GM18873 (cell line): ENCODE results near the gene CTSO.
"Not testable (repeated sequence)": the region's sequence is repeated elsewhere in the genome, so short reads cannot be mapped to it uniquely, and the experiment has no call there.

Experiments used
- ATAC-seq: cut with Tn5 transposase; IDR thresholded peaks from one replicate; pipeline ENCODE4 v1.9.1; 2021; ENCODE audit warnings: mild to moderate bottlenecking, moderate library complexity, moderate number of reproducible peaks; ENCODE audit not compliant: unreplicated experiment, low FRiP score

CTSO gene

GRCh38 chr4:155959417-155959816 is 5.8 kb upstream of the CTSO start:
- no peak for ATAC-seq

GRCh38 chr4:155956461-155956860 is 2.8 kb upstream of the CTSO start:
- no peak for ATAC-seq

- ATAC-seq: no peak
Measured at GRCh38 chr4:155954939-155955338, 1.3 kb upstream of the CTSO start.

GRCh38 chr4:155954118-155954685 is 536 bp upstream of the CTSO start:
- ATAC-seq: no peak

- no peak for ATAC-seq
Measured at GRCh38 chr4:155952501-155952901, 1.2 kb downstream of the CTSO start.

GRCh38 chr4:155950461-155950860 is 3.2 kb downstream of the CTSO start:
- ATAC-seq: no peak

GRCh38 chr4:155948541-155948940 is 5.1 kb downstream of the CTSO start:
- ATAC-seq: no peak

GRCh38 chr4:155946486-155946885 is 7.2 kb downstream of the CTSO start:
- no peak for ATAC-seq

GRCh38 chr4:155944516-155944915 is 9.2 kb downstream of the CTSO start:
- ATAC-seq: no peak

GRCh38 chr4:155943605-155944291 is 9.9 kb downstream of the CTSO start:
- no peak for ATAC-seq

- no peak for ATAC-seq
Measured at GRCh38 chr4:155941820-155942219, 11.8 kb downstream of the CTSO start.

- ATAC-seq: no peak
Measured at GRCh38 chr4:155941085-155941790, 12.4 kb downstream of the CTSO start.

- no peak for ATAC-seq
Measured at GRCh38 chr4:155935389-155935986, 18.2 kb downstream of the CTSO start.

- not testable (repeated sequence) for ATAC-seq
Measured at GRCh38 chr4:155934634-155935033, 19.0 kb downstream of the CTSO start.

- ATAC-seq: no peak
Measured at GRCh38 chr4:155931634-155932033, 22.0 kb downstream of the CTSO start.

GRCh38 chr4:155930330-155930729 is 23.3 kb downstream of the CTSO start:
- ATAC-seq: no peak

GRCh38 chr4:155929833-155930232 is 23.8 kb downstream of the CTSO start:
- ATAC-seq: no peak

GRCh38 chr4:155924637-155925036 is 29.0 kb downstream of the CTSO start:
- ATAC-seq: no peak

- no peak for ATAC-seq
Measured at GRCh38 chr4:155921597-155921996, 32.1 kb downstream of the CTSO start.

GRCh38 chr4:155914782-155915181 is 38.9 kb downstream of the CTSO start:
- ATAC-seq: no peak

GRCh38 chr4:155911905-155912304 is 41.8 kb downstream of the CTSO start:
- no peak for ATAC-seq
